OCI-M2 (cell line): ENCODE results near the gene ERC2.
"Not testable (repeated sequence)": the region's sequence is repeated elsewhere in the genome, so short reads cannot be mapped to it uniquely, and the experiment has no call there.

Source experiments
- DNase-seq: peaks from one replicate; lab custom pipeline; 2025; ENCODE audit not compliant: unreplicated experiment; lab: John Stamatoyannopoulos, UW

Gene ERC2

GRCh38 chr3:55858302-55858701, 610.0 kb downstream of the ERC2 start:
- DNase-seq, result no peak

- no peak for DNase-seq
Observed at GRCh38 chr3:55857633-55858032, 610.6 kb downstream of the ERC2 start.

- DNase-seq, result no peak
Observed at GRCh38 chr3:55855311-55855710, 613.0 kb downstream of the ERC2 start.

- DNase-seq, result no peak
Observed at GRCh38 chr3:55854494-55854893, 613.8 kb downstream of the ERC2 start.

- no peak for DNase-seq
Observed at GRCh38 chr3:55852326-55852725, 615.9 kb downstream of the ERC2 start.

GRCh38 chr3:55842204-55842603, 626.1 kb downstream of the ERC2 start:
- DNase-seq, result no peak

- DNase-seq, result not testable (repeated sequence)
Observed at GRCh38 chr3:55831876-55832275, 636.4 kb downstream of the ERC2 start.

GRCh38 chr3:55828712-55829111, 639.6 kb downstream of the ERC2 start:
- no peak for DNase-seq

GRCh38 chr3:55827786-55828185, 640.5 kb downstream of the ERC2 start:
- no peak for DNase-seq

- no peak for DNase-seq
Observed at GRCh38 chr3:55826731-55827496, 641.4 kb downstream of the ERC2 start.

GRCh38 chr3:55826097-55826496, 642.2 kb downstream of the ERC2 start:
- no peak for DNase-seq

- DNase-seq, result no peak
Observed at GRCh38 chr3:55824406-55824805, 643.9 kb downstream of the ERC2 start.

- no peak for DNase-seq
Observed at GRCh38 chr3:55823829-55824228, 644.4 kb downstream of the ERC2 start.

GRCh38 chr3:55823001-55823400, 645.3 kb downstream of the ERC2 start:
- DNase-seq, result no peak

- no peak for DNase-seq
Observed at GRCh38 chr3:55819005-55819404, 649.3 kb downstream of the ERC2 start.

GRCh38 chr3:55818485-55818884, 649.8 kb downstream of the ERC2 start:
- no peak for DNase-seq

- DNase-seq, result no peak
Observed at GRCh38 chr3:55816794-55817576, 651.3 kb downstream of the ERC2 start.

GRCh38 chr3:55815262-55815661, 653.0 kb downstream of the ERC2 start:
- no peak for DNase-seq

- DNase-seq, result no peak
Observed at GRCh38 chr3:55813268-55814097, 654.8 kb downstream of the ERC2 start.

GRCh38 chr3:55812394-55813013, 655.8 kb downstream of the ERC2 start:
- no peak for DNase-seq

GRCh38 chr3:55807210-55807609, 661.1 kb downstream of the ERC2 start:
- DNase-seq, result no peak
